K562 (cell line): Measurements from ENCODE around the gene PHKA2. TPM values are rescaled to one million over a fixed set of nuclear protein-coding genes. Genes with fewer than 3 reads are reported as not detected.

Experiments
- CTCF ChIP-seq, 3 experiments: IDR thresholded peaks in 2 of 3; conservative IDR thresholded peaks in 1 of 3; 2 replicates each; pipeline ENCODE4 v1.5.1; 2011 to 2012; ENCODE audit warnings: low read length in 3 of 3, mild to moderate bottlenecking in 3 of 3, control low read depth in 2 of 3, improper control_type of control experiment in 1 of 3, inconsistent platforms in 1 of 3, low read depth in 1 of 3, mixed read lengths in 1 of 3, moderate library complexity in 1 of 3; ENCODE audit not compliant: insufficient read depth in 2 of 3
- E2F4 ChIP-seq: sonication (generic); formaldehyde crosslinking; IDR thresholded peaks from 2 replicates; pipeline ENCODE4 v1.8.0; 2022; ENCODE audit warnings: mild to moderate bottlenecking, low read depth, missing genetic modification reagents
- E2F5 ChIP-seq: sonication (generic); formaldehyde crosslinking; IDR thresholded peaks from 2 replicates; pipeline ENCODE4 v1.8.0; 2022; ENCODE audit warnings: mild to moderate bottlenecking, missing genetic modification reagents
- HES1 ChIP-seq: fragments of 450-650 bp; IDR thresholded peaks from 2 replicates; pipeline ENCODE4 v1.6.1; 2016; ENCODE audit warnings: low read depth, mild to moderate bottlenecking, moderate library complexity
- L3MBTL2 ChIP-seq: fragments of 450-650 bp; IDR thresholded peaks from 2 replicates; pipeline ENCODE4 v1.6.1; 2016; ENCODE audit warnings: mild to moderate bottlenecking, moderate library complexity
- REST ChIP-seq, 2 experiments: fragments of 450-650 bp; formaldehyde crosslinking in 1 of 2; IDR thresholded peaks; 2 replicates each; pipeline versions ENCODE4 v1.4.0 to v1.6.1; 2014 to 2020; ENCODE audit warnings: mild to moderate bottlenecking in 2 of 2, borderline replicate concordance in 1 of 2, low read depth in 1 of 2
- SUPT5H ChIP-seq: fragments of 450-650 bp; IDR thresholded peaks from 2 replicates; pipeline ENCODE4 v1.6.1; 2016
- THRA ChIP-seq: fragments of 450-650 bp; IDR thresholded peaks from 2 replicates; pipeline ENCODE4 v1.6.1; 2017; ENCODE audit warnings: mild to moderate bottlenecking, moderate library complexity
- USF1 ChIP-seq: sonication (generic); formaldehyde crosslinking; IDR thresholded peaks from 2 replicates; pipeline ENCODE4 v1.9.0; 2022; ENCODE audit warnings: mild to moderate bottlenecking, missing genetic modification reagents
- ZNF830 ChIP-seq: fragments of 250-450 bp; sonication (Bioruptor Pico); IDR thresholded peaks from 2 replicates; pipeline ENCODE4 v1.5.0; 2021; ENCODE audit warnings: mild to moderate bottlenecking
- polyA plus RNA-seq, 8 experiments: library from polyadenylated mRNA; depleted of rRNA in 4 of 8; stranded (reverse) in 5 of 8; unstranded in 3 of 8; fragments of >200 nt; fragmentation: Nextera tagmentation in 2 of 8; fragmentation: Illumina TruSeq in 1 of 8; extraction: Ambion mirVana in 2 of 8; extraction: Trizol in 1 of 8; gene quantifications; 2 replicates each; pipeline versions ENCODE4 v1.2.1 to v1.2.3, GENCODE V29; 2011 to 2014; ENCODE audit warnings: inconsistent platforms in 1 of 8, missing spikeins in 1 of 8
- total RNA-seq, 7 experiments: library from RNA; depleted of rRNA in 6 of 7; stranded (reverse); fragments of >200 nt in 6 of 7; fragmentation: Illumina TruSeq in 2 of 7; extraction: Trizol in 2 of 7; gene quantifications; 2 replicates each; pipeline versions ENCODE4 v1.2.1 to v1.2.3, GENCODE V29; 2011 to 2021; ENCODE audit warnings: low replicate concordance in 1 of 7

The PHKA2 gene
- total and polyA plus RNA-seq, 9 of the 15 experiments (the other 6 are each of a cell fraction or from before 2014, with no cell fraction given), result 2.8 to 33.1 (median 20.3) TPM

GRCh38 chrX:18886344-18887161 lies 97.4 kb downstream of the PHKA2 start (continued):
- peak; percentile 51 for TF ChIP-seq USF1 (CRISPR knock-in tag)
- TF ChIP-seq REST (IDR thresholded peaks at IDR 0.05; ENCODE audit: borderline replicate concordance), result peak; percentile 45; the same call in 1 of the 2 replicates
- TF ChIP-seq REST (CRISPR knock-in tag; IDR thresholded peaks at IDR 0.05; ENCODE audit: low read depth), result no peak
- TF ChIP-seq E2F4 (CRISPR knock-in tag), result no peak
- no peak for TF ChIP-seq THRA
- TF ChIP-seq L3MBTL2, result peak; percentile 67
- no peak for TF ChIP-seq E2F5 (CRISPR knock-in tag)
- TF ChIP-seq SUPT5H, result peak; percentile 28; the same call in 1 of the 2 replicates
- TF ChIP-seq ZNF830 (CRISPR knock-in tag), result no peak
- TF ChIP-seq HES1, result no peak
- TF ChIP-seq CTCF (IDR thresholded peaks at IDR 0.05 in 2 of 3, conservative IDR thresholded peaks at IDR 0.05 in 1 of 3; ENCODE audit: insufficient read depth in 2 of 3, low read depth in 1 of 3, low read length in 3 of 3), result peak; percentile 63 to 68 (median 63)
